ENCODE data around the gene DGKA.

DNA sequence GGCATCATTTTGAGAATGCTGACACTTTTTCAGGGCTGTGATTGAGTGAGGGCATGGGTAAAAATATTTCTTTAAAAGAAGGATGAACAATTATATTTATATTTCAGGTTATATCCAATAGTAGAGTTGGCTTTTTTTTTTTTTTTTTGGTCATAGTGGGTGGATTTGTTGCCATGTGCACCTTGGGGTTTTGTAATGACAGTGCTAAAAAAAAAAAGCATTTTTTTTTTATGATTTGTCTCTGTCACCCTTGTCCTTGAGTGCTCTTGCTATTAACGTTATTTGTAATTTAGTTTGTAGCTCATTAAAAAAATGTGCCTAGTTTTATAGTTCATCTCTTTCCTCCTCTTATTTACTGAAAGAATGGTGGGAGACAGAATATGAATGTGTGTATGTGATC, 41.5 kb downstream of the DGKA start:
- TF ChIP-seq POLR2A (IDR thresholded peaks at IDR 0.05): no peak
- TF ChIP-seq, protein P1, sequence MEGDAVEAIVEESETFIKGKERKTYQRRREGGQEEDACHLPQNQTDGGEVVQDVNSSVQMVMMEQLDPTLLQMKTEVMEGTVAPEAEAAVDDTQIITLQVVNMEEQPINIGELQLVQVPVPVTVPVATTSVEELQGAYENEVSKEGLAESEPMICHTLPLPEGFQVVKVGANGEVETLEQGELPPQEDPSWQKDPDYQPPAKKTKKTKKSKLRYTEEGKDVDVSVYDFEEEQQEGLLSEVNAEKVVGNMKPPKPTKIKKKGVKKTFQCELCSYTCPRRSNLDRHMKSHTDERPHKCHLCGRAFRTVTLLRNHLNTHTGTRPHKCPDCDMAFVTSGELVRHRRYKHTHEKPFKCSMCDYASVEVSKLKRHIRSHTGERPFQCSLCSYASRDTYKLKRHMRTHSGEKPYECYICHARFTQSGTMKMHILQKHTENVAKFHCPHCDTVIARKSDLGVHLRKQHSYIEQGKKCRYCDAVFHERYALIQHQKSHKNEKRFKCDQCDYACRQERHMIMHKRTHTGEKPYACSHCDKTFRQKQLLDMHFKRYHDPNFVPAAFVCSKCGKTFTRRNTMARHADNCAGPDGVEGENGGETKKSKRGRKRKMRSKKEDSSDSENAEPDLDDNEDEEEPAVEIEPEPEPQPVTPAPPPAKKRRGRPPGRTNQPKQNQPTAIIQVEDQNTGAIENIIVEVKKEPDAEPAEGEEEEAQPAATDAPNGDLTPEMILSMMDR (IDR thresholded peaks at IDR 0.05): no peak
